Measurements from ENCODE around the gene HDAC4. TPM values are rescaled to one million over a fixed set of nuclear protein-coding genes. Genes with fewer than 3 reads are reported as not detected.

The HDAC4 gene
- total and polyA plus RNA-seq, 2 of the 4 experiments (the other 2 are of a cell fraction) = 4.1 to 7.2 TPM

DNA sequence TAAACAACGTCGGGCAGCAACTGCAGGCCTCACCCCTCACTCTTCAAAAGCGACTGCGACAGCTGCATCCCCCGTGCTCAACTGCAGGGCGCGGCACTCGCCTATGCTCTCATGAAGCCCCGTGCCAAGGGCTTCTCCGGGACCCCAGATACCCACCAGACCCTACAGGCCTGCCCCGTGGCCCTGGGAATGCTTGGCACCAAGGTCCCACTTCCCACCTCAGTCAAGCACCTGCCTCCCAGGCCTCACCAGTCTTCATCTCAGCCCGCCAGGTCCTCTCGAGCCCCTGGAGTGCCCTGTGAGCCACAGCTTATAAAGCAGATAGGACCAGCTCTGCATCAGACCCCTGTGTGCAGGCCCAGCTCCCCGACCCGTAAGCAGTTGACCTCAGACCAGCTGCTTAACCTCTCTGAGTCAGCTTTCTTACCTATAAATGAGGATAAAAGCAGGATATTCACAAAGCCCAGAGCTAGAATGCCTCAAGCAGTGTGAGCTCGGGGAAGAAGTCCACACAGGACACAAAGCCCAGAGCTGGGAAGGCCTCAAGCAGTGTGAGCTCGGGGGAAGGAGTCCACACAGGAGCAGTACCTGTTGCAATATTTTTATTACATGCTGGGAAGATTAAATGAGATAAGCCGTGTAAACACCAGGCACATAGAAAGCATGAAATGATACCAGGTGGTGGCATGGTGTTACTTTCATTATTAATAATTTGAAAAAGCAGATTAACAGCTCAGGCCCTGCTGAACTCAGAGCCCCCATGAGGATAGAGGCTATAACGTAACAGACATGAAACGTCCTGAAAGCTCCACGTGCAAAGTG is 96.9 kb downstream of the HDAC4 start (continued):
- no peak for TF ChIP-seq MAFK (IDR thresholded peaks at IDR 0.05; ENCODE audit: low read depth, low read length)

DNA sequence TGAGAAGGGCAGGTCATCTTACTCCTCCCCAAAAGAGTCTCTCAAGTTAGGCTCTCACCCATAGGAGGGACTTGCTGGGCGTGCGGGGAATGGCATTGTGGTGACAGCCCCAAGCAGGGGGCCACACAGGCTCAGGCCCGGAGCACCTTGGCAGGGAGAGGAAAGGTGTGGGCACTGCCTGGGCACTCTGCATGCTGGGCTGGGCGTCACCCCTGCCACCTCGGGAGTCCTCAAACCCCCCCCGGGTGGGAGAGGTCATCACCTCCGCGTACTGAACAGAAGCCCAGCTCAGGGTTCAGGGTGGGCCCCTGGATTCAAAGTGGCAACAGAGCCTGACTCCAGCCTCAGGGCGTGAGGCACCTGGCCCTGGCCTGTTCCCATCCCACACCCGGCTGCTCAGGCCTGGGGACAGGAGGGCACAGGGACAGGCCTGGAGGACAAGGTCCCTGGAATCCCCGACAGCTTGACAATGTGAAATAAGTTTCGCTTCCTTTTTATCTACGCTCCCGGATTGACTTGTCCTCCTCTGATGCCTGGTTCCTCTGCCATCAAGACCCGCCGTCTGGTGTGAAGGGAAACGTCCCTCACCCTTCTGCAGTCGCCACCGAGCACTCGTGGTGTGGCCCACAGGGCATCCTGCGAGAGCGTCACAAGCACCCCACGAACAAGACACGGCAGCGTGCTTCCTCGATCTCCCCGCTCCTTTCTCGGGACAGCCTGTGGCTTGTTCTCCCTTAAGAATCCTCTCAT is 97.8 kb downstream of the HDAC4 start:
- no TSS peak for BruUV-seq (replicated peaks)
- H3K9ac ChIP-seq (ENCODE audit: low read depth, low read length) = no peak overlapping the region
- H3K36me3 ChIP-seq (ENCODE audit: control insufficient read depth, insufficient read depth, low read length) = no peaks in the 10 kb centered on the region
- H4K91ac ChIP-seq (ENCODE audit: insufficient read depth, low read depth, low read length) = no peak overlapping the region
- ATAC-seq (ENCODE audit: low read depth) (no peak), DNase-seq (no peak)
- no peak overlapping the region for H3K23ac ChIP-seq (ENCODE audit: low read depth, low read length)
- H2BK20ac ChIP-seq (ENCODE audit: low read depth, low read length) = no peak overlapping the region
- no peak overlapping the region for H3K4me2 ChIP-seq (ENCODE audit: low read depth, low read length)
- WGBS, 2 experiments (ENCODE audit: extremely low coverage in 2 of 2, insufficient read length in 1 of 2) = 94% methylated on average over 12 of the region's 28 CpGs; no CpG with 5 or more reads in 1 of the 2 experiments
- H2AK9ac ChIP-seq (replicated peaks; ENCODE audit: low read depth, low read length, poor library complexity) = no peak overlapping the region
- TF ChIP-seq SMC3 (IDR thresholded peaks at IDR 0.05; ENCODE audit: low read depth, low read length) (no peak), FOS (IDR thresholded peaks at IDR 0.05; ENCODE audit: low read depth, low read length) (no peak), CEBPB (IDR thresholded peaks at IDR 0.05; ENCODE audit: low read depth, low read length) (no peak)
- no peak overlapping the region for H3K56ac ChIP-seq (ENCODE audit: extremely low read depth, insufficient read depth, low read length)
- no peak overlapping the region for H3K18ac ChIP-seq (ENCODE audit: low read depth, low read length)
- ChIA-PET CTCF (interaction anchor here (0.6 kb wide), 1 partner anchor 34 kb away, joined by 3 read pairs; no protein-coding TSS in a partner anchor), POLR2A (ENCODE audit: unreplicated experiment) (no interaction called here)
- no peak overlapping the region for H3K27ac ChIP-seq (ENCODE audit: insufficient read depth, low read length)
- peaks cover 12% of the 10 kb centered on the region; the same call in 1 of the 2 replicates for H3K4me1 ChIP-seq (ENCODE audit: control insufficient read depth, insufficient read depth, low read length)
- no peak overlapping the region for H3K4ac ChIP-seq (ENCODE audit: low read depth, low read length)
- no peak overlapping the region for H2BK5ac ChIP-seq (ENCODE audit: low read depth, low read length, poor library complexity, severe bottlenecking)
- H4K20me1 ChIP-seq (ENCODE audit: insufficient read depth, low read length) = peaks cover 9% of the 10 kb centered on the region
- dilution Hi-C loops (cut with HindIII; ENCODE audit: low sequenced_read_pairs, unreplicated experiment) = no loop called here
- H2BK15ac ChIP-seq (ENCODE audit: low read depth, low read length) = no peak overlapping the region
- H4K8ac ChIP-seq (ENCODE audit: low read depth in 2 of 2, low read length in 2 of 2) = no peak overlapping the region
- H3K9me3 ChIP-seq (ENCODE audit: control insufficient read depth, insufficient read depth, low read length) = no peaks in the 10 kb centered on the region
- H3K27me3 ChIP-seq (ENCODE audit: control insufficient read depth, insufficient read depth, low read length) = no peaks in the 10 kb centered on the region
- no peak overlapping the region for H2AK5ac ChIP-seq (ENCODE audit: low read depth, low read length)
- H3K9me1 ChIP-seq (ENCODE audit: insufficient read depth, low read length) = peaks cover 17% of the 10 kb centered on the region
- H2BK120ac ChIP-seq (ENCODE audit: low read depth, low read length) = no peak overlapping the region
- intact Hi-C loops (cut with micrococcal nuclease) = no loop called here
- H3K4me3 ChIP-seq (ENCODE audit: insufficient read depth, low read depth, low read length) = no peak overlapping the region
- peaks cover 48 to 58% of the 10 kb centered on the region in 2 experiments for H3K79me1 ChIP-seq (ENCODE audit: low read depth in 1 of 2, low read length in 2 of 2)
- in situ Hi-C loops (cut with MboI; ENCODE audit: low sequenced_read_pairs) = no loop called here
- H3K14ac ChIP-seq (replicated peaks; ENCODE audit: low read depth, low read length) = no peak overlapping the region
- no peak overlapping the region for H2AFZ ChIP-seq (replicated peaks; ENCODE audit: low read length, poor library complexity)
- H4K5ac ChIP-seq (ENCODE audit: low read depth, low read length) = no peak overlapping the region

All from IMR-90 (cell line).